Muscle of arm (tissue), 12 donors: ENCODE measurements around the gene OTUD3. TPM values are rescaled to one million over a fixed set of nuclear protein-coding genes. Genes with fewer than 3 reads are reported as not detected.

Source experiments
- DNase-seq: peaks from one replicate; pipeline ENCODE4 v3.0.0-alpha.2; 2013
- polyA plus RNA-seq, 12 donors: library from polyadenylated mRNA; unstranded; fragments of 120-200 nt; gene quantifications; one replicate each; pipeline ENCODE4 v1.2.1, GENCODE V29; 2013; ENCODE audit not compliant: insufficient read length in 12 of 12

Gene OTUD3
- polyA plus RNA-seq, 12 donors = 3.7 to 13.8 (median 6.6) TPM; not detected in 1

DNA sequence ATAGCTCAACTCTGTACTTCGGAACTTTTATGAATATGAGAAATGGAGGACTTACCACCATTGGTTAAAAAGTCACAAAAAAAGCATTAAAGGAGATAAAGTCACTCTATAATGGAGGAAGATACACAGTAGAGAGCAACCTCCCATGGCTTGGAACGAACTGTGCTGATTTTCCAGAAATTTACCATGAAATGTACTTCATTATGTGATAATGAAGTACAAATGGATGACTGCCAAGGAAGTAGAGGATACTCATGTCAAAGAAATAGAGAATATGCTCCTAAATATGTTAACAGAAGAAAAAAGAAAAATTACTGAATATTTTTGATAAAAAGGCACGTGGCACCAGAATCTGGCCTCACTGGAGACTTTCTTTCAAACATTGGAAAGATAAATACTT lies 64.8 kb downstream of the OTUD3 start:
- DNase-seq = no peak

DNA sequence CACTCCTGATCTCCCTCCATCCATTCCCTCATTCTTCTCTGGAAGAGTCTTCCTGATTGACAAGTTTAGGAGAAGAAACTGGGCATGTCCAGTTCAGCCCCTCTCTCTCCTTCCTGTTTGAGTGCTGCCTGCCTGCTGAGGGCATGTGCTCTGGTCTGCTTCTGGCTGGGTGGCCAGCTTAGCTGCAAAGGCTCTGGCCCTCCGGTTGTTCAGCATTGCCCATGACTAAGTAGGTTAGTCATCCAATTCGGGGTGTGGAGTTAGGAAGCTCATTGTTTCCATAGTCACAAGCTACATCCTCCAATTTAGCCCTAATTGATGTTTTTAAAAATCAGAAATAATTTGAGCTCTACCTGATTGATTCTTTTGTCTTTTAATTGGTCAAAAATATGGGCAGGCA lies 66.8 kb downstream of the OTUD3 start:
- DNase-seq = no peak

DNA sequence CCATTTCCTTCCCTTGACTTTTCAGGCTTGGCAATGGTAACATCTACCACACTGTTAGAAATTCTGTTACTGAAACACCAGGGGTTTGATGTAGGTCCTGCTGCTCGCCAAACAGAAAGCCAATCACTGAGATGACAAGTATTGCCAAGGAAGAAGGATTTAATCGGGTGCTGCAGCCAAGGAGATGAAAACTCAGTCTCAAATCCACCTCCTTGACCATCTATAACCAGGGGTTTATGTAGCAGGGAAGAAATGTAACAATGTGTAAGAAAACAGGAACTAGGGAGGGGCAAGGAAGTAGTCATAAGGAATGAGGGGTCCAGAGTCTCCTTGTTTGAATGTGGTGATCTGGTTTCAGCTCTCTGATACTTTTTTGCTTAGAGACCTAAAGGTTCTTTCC lies 71.9 kb downstream of the OTUD3 start:
- DNase-seq = no peak

DNA sequence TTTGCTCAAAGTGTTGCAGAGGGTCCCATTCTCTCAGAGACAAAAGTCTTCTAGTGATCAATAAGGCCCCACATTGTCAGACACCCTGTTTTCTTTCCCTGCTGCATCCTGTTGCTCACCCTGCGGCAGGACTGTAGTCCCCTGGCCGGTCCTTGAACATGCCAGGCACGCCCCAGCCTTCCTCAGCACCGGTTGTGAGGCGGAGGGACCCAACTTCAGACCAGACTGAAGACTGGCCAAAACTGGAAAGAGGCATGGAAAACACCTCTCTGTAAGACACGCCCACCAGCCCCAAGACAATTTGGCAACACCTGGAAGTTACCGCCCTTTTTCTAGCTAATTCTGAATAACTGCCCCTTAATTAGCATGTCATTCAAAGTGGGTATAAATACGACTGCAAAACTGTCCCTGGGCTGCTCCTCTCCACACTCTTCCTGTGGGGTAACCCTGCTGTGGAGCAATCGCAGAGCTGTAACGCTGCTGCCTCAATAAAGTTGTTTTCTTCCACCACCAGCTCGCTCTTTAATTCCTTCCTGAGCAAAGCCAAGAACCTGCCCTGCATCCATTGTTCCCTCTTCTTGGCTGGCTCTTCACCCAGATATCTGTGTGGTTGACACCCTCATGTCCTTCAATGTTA lies 73.5 kb downstream of the OTUD3 start:
- DNase-seq = no peak

DNA sequence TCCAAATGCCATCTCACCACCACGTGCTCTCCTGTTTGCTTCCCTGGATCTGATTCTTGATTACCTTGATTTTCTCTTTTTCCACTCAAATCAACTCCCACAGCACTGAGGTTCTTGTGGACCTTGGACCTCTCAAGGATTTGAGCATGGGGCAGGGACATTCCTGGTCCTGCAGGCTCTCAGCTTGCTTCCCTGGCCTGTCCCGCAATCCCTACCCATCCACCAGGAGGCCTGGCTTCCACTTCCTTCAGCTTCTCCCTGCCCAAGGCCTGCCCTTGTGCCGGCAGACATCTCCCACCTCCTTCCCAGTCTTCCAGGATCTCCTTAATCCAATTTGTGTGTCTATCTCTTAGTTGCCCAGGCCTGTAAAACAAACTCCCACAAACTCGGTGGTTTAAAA lies 75.6 kb downstream of the OTUD3 start:
- no peak for DNase-seq

DNA sequence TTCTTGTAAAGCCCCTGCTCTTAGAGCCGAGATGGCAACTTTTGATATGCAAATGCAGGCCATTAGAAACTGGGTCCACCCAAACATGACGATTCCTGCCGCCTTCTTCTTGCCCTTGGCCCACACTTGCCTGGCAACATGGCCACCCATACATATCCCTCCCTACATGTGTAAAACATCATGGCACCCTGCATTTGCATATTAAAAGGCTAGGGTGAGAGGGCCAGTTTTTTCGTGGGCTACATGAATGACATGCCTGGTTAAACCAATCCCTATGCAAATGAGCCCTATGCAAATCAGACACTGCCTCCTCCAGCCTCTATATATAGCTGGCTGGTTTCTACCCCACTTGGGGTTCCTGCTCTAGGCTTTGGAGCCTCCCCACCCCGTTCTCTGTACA lies 78.4 kb downstream of the OTUD3 start:
- DNase-seq = no peak

Other genes starting within 250 kb of the OTUD3 start
- gene NBL1, start 238.1 kb upstream of the OTUD3 start, polyA plus RNA-seq = 100 to 1,000 TPM in 1 of 12 donors, 10 to 100 TPM in 10, not detected in 1; 22.3 to 103 (median 34.8) TPM
- gene HTR6, start 217.5 kb upstream of the OTUD3 start, polyA plus RNA-seq = not detected
- gene TMCO4, start 82.5 kb upstream of the OTUD3 start, polyA plus RNA-seq = 1 to 10 TPM in 11 of 12 donors, not detected in 1; 1.3 to 7.5 (median 1.9) TPM
- 10 to 100 TPM in 1 of 12 donors, under 1 TPM in 1, not detected in 10; 0.14 to 12.2 TPM for gene RNF186, start 67.1 kb upstream of the OTUD3 start, polyA plus RNA-seq
- gene PLA2G2E, start 41.2 kb downstream of the OTUD3 start, polyA plus RNA-seq = not detected
- gene PLA2G2A, start 97.2 kb downstream of the OTUD3 start, polyA plus RNA-seq = 10 to 100 TPM in 1 of 12 donors, 1 to 10 TPM in 8, under 1 TPM in 1, not detected in 2; 0.34 to 10.4 (median 1.3) TPM
- gene PLA2G5, start 187.8 kb downstream of the OTUD3 start, polyA plus RNA-seq = under 1 TPM in 7 of 12 donors, not detected in 5; 0.21 to 0.94 (median 0.34) TPM
- gene PLA2G2D, start 237.1 kb downstream of the OTUD3 start, polyA plus RNA-seq = under 1 TPM in 6 of 12 donors, not detected in 6; 0.04 to 0.84 (median 0.09) TPM